GM12878 (cell line): ENCODE data around the gene ACBD7. TPM values are rescaled to one million over a fixed set of nuclear protein-coding genes. Genes with fewer than 3 reads are reported as not detected.

ENCODE experiments used
- ATAC-seq: fragments of 200-7000 bp; cut with Tn5 transposase; 3 replicates; pipeline ENCODE4 v1.9.1; 2020; ENCODE audit warnings: mild to moderate bottlenecking, moderate library complexity
- BruUV-seq: library from RNA; stranded (reverse); fragments of 400-500 nt; replicated peaks from 2 replicates; lab custom pipeline; 2021; lab: Mats Ljungman, UMichigan
- CTCF ChIA-PET: fragments of 300-600 bp; sonication (Branson Sonifier 250); formaldehyde crosslinking; extraction: SDS; loops from one replicate; lab custom pipeline; 2021; ENCODE audit warnings: inconsistent platforms; lab: Yijun Ruan, JAX
- POLR2A ChIA-PET: fragments of 350-600 bp; formaldehyde crosslinking; extraction: SDS; loops from one replicate; lab custom pipeline; 2021; ENCODE audit warnings: inconsistent platforms; lab: Charles Lee
- RAD21 ChIA-PET: fragments of 300-600 bp; sonication (Branson Sonifier 250); formaldehyde crosslinking; loops from one replicate; lab custom pipeline; 2023; ENCODE audit warnings: antibody characterized with exemption; ENCODE audit not compliant: unreplicated experiment; lab: Charles Lee
- SMC1A ChIA-PET: fragments of 300-600 bp; sonication (Branson Sonifier 250); formaldehyde crosslinking; loops from one replicate; lab custom pipeline; 2023; ENCODE audit not compliant: unreplicated experiment, uncharacterized antibody; lab: Charles Lee
- DNase-seq: peaks from one replicate; pipeline ENCODE4 v3.0.0-alpha.2; 2011; ENCODE audit warnings: low read depth, low spot score
- FAIRE-seq: peaks from 3 replicates; lab custom pipeline; 2011; peaks lifted over from hg19 to GRCh38; lab: Jason Lieb, UNC
- H2AFZ ChIP-seq: 2 replicates; pipeline ENCODE4 v1.6.0; 2011; ENCODE audit warnings: low read depth, low read length, control low read depth; ENCODE audit not compliant: control insufficient read depth
- H3K27ac ChIP-seq: 2 replicates; pipeline ENCODE4 v1.5.1; 2011; ENCODE audit warnings: control low read depth; ENCODE audit not compliant: control insufficient read depth, insufficient read depth
- H3K27me3 ChIP-seq, 2 experiments: replicated peaks in 1 of 2; 2 replicates each; pipeline versions ENCODE4 v1.6.0 to v1.6.1; 2011; ENCODE audit warnings: low read length in 1 of 2; ENCODE audit not compliant: control insufficient read depth in 2 of 2, insufficient read depth in 2 of 2
- H3K36me3 ChIP-seq, 2 experiments: 2 replicates each; pipeline ENCODE4 v1.5.1; 2011; ENCODE audit warnings: low read length in 1 of 2; ENCODE audit not compliant: control insufficient read depth in 2 of 2, insufficient read depth in 2 of 2
- H3K4me1 ChIP-seq: 2 replicates; pipeline ENCODE4 v1.6.1; 2011; ENCODE audit warnings: mild to moderate bottlenecking, low read length, moderate library complexity, mixed read lengths; ENCODE audit not compliant: control insufficient read depth, insufficient read depth
- H3K4me2 ChIP-seq: 2 replicates; pipeline ENCODE4 v1.6.0; 2011; ENCODE audit warnings: control low read depth; ENCODE audit not compliant: control insufficient read depth, insufficient read depth
- H3K4me3 ChIP-seq: fragments of 200-600 bp; sonication (generic); 2 replicates; pipeline ENCODE4 v1.5.1; 2016
- H3K79me2 ChIP-seq: 2 replicates; pipeline ENCODE4 v1.6.0; 2011; ENCODE audit warnings: low read length; ENCODE audit not compliant: control insufficient read depth, insufficient read depth
- H3K9ac ChIP-seq: 2 replicates; pipeline ENCODE4 v1.8.0; 2011; ENCODE audit warnings: low read length, control low read depth, mixed read lengths; ENCODE audit not compliant: control insufficient read depth, insufficient read depth
- H3K9me3 ChIP-seq: replicated peaks from 3 replicates; pipeline ENCODE4 v1.5.1; 2011; ENCODE audit warnings: mild to moderate bottlenecking, low read length; ENCODE audit not compliant: control insufficient read depth, insufficient read depth
- H4K20me1 ChIP-seq: 2 replicates; pipeline ENCODE4 v1.6.0; 2011; ENCODE audit not compliant: control insufficient read depth, insufficient read depth
- ATF7 ChIP-seq: fragments of 450-650 bp; IDR thresholded peaks from 2 replicates; pipeline ENCODE4 v1.6.1; 2016; ENCODE audit warnings: low read depth, mild to moderate bottlenecking
- BCL11A ChIP-seq: IDR thresholded peaks from 2 replicates; pipeline ENCODE4 v1.6.1; 2011; ENCODE audit warnings: low read depth, low read length
- CHD2 ChIP-seq: IDR thresholded peaks from 2 replicates; pipeline ENCODE4 v1.6.1; 2011; ENCODE audit warnings: low read depth, low read length, improper control_type of control experiment, borderline replicate concordance
- EGR1 ChIP-seq, 2 experiments: IDR thresholded peaks; 1 replicate in 1 of 2; 2 replicates in 1 of 2; pipeline ENCODE4 v1.6.1; 2011 to 2012; ENCODE audit warnings: low read depth in 2 of 2, low read length in 2 of 2, borderline replicate concordance in 1 of 2, mild to moderate bottlenecking in 1 of 2, moderate library complexity in 1 of 2
- SIN3A ChIP-seq: IDR thresholded peaks from 2 replicates; pipeline ENCODE4 v1.6.1; 2012; ENCODE audit warnings: low read depth, low read length, improper control_type of control experiment
- SP1 ChIP-seq: IDR thresholded peaks from one replicate; pipeline ENCODE4 v1.6.1; 2011; ENCODE audit warnings: low read depth, low read length
- SREBF1 ChIP-seq: IDR thresholded peaks from 2 replicates; pipeline ENCODE4 v1.6.1; 2012; ENCODE audit warnings: mild to moderate bottlenecking, low read length
- STAT1 ChIP-seq: fragments of 450-650 bp; conservative IDR thresholded peaks from 2 replicates; pipeline ENCODE4 v1.6.1; 2014; ENCODE audit warnings: antibody characterized with exemption, mild to moderate bottlenecking
- ZBED1 ChIP-seq: IDR thresholded peaks from 2 replicates; pipeline ENCODE4 v1.6.1; 2016; ENCODE audit warnings: borderline replicate concordance
- WGBS: methylation state at CpG from one replicate; pipeline ENCODE4 v1.1.6; 2016; ENCODE audit warnings: low lambda C conversion rate; ENCODE audit not compliant: insufficient replicate concordance, insufficient coverage; ENCODE audit errors: missing lambda C conversion rate; 5-methylcytosine and 5-hydroxymethylcytosine counted together
- in situ Hi-C: fragments of 300-500 bp; cut with MboI; formaldehyde crosslinking; loops from 9 replicates; pipeline ENCODE4 v1.14.3; 2018; ENCODE audit warnings: mixed read lengths
- intact Hi-C: fragments of 100-400 bp; cut with micrococcal nuclease; formaldehyde crosslinking; loops from one replicate; pipeline ENCODE4 v1.14.2; 2022; ENCODE audit not compliant: unreplicated experiment
- polyA plus RNA-seq, 11 experiments: library from polyadenylated mRNA; depleted of rRNA in 4 of 11; unstranded in 6 of 11; stranded (reverse) in 5 of 11; fragments of >200 nt; fragmentation: Nextera tagmentation in 4 of 11; fragmentation: Illumina TruSeq in 1 of 11; extraction: Ambion mirVana in 4 of 11; extraction: Trizol in 1 of 11; gene quantifications; 1 replicate in 1 of 11; 2 replicates in 10 of 11; pipeline versions ENCODE4 v1.2.1 to v1.2.3, GENCODE V29; 2011 to 2016; ENCODE audit warnings: inconsistent platforms in 2 of 11, missing spikeins in 2 of 11, low read depth in 1 of 11
- total RNA-seq, 4 experiments: library from RNA; depleted of rRNA in 3 of 4; stranded (reverse); fragments of >200 nt in 3 of 4; fragmentation: Illumina TruSeq in 1 of 4; extraction: Trizol in 1 of 4; gene quantifications; 2 replicates each; pipeline versions ENCODE4 v1.2.1 to v1.2.3, GENCODE V29; 2013 to 2021
- TF ChIP-seq, protein P1 (sequence below): fragments of 450-650 bp; IDR thresholded peaks from 2 replicates; pipeline ENCODE4 v1.6.1; 2017; ENCODE audit warnings: mild to moderate bottlenecking, moderate library complexity
- TF ChIP-seq, protein P2 (sequence below): fragments of 450-650 bp; formaldehyde crosslinking; IDR thresholded peaks from 2 replicates; pipeline ENCODE4 v1.4.0; 2020; ENCODE audit warnings: mild to moderate bottlenecking, moderate library complexity

ACBD7 gene
- total and polyA plus RNA-seq, 10 of the 15 experiments (the other 5 are each of a cell fraction or from before 2014, with no cell fraction given) = 0.04 to 0.74 (median 0.36) TPM

DNA sequence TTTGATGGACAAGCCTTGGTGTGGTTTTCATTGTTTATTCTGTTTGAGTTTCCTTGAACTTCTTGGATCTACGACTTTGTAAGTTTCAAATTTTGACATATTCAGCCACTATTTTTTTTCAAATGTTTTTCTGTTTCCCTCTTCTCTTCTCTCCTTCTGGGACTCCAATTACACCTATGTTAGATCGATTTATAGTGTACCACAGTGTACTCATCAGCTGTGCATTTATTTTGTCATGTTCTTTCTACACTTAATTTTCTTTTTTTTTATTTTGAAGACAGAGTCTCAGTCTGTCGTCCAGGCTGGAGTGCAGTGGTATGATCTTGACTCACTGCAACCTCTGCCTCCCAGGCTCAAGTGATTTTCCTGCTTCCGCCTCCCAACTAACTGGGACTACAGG lies 28.7 kb downstream of the ACBD7 start:
- ATAC-seq (no peak), FAIRE-seq (no peak), DNase-seq (no peak)
- RAD21 ChIA-PET = no interaction called here
- Histone ChIP-seq H3K9ac (no peak overlapping the region), H3K27me3 (no peaks in the 10 kb centered on the region; a peak in 1 of 4 replicates), H3K4me2 (no peak overlapping the region), H3K4me3 (no peak overlapping the region), H3K27ac (no peak overlapping the region), H3K9me3 (peaks cover 2% of the 10 kb centered on the region; the same call in 2 of the 3 replicates), H3K36me3 (no peaks in the 10 kb centered on the region), H3K79me2 (no peaks in the 10 kb centered on the region), H2AFZ (no peak overlapping the region), H3K4me1 (no peaks in the 10 kb centered on the region), H4K20me1 (no peaks in the 10 kb centered on the region)
- in situ Hi-C loops (no loop called here), intact Hi-C loops (no loop called here)
- CTCF ChIA-PET = no interaction called here
- SMC1A ChIA-PET = no interaction called here
- POLR2A ChIA-PET = no interaction called here
- WGBS = 14% methylated on average over 4 of the region's 4 CpGs
- BruUV-seq = no TSS peak
- TF ChIP-seq EGR1 (IDR thresholded peaks at IDR 0.05; ENCODE audit: borderline replicate concordance in 1 of 2, low read depth in 2 of 2, low read length in 2 of 2) = no peak

DNA sequence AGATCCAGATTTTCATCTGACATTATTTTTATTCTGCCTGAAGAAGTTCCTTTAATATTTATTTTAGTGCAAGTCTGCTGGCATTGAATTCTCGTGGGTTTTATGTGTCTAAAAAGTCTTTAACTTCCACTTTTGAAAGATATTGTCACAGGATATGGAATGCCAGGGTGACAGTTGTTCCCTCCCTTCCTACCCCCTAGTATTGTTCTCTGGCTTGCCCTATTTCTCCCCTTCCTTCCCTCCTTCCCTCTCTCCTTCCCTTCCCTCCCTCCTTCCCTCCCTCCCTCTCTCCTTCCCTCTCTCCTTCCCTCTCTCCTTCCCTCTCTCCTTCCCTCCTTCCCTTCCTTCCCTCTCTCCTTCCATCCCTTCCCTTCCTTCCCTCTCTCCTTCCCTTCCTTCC lies 29.9 kb downstream of the ACBD7 start:
- ChIA-PET SMC1A (no interaction called here), CTCF (no interaction called here), RAD21 (no interaction called here), POLR2A (no interaction called here)
- H3K4me2 ChIP-seq = no peak overlapping the region
- peaks cover 2% of the 10 kb centered on the region; the same call in 2 of the 3 replicates for H3K9me3 ChIP-seq
- H4K20me1 ChIP-seq = no peaks in the 10 kb centered on the region
- H3K36me3 ChIP-seq = no peaks in the 10 kb centered on the region
- no peak for ATAC-seq
- in situ Hi-C loops (no loop called here), intact Hi-C loops (no loop called here)
- no peak overlapping the region for H3K27ac ChIP-seq
- H3K27me3 ChIP-seq = no peaks in the 10 kb centered on the region
- no peaks in the 10 kb centered on the region for H3K79me2 ChIP-seq
- H3K4me1 ChIP-seq = no peaks in the 10 kb centered on the region
- H2AFZ ChIP-seq = no peak overlapping the region
- WGBS = 0% methylated on average over 1 of the region's 1 CpG
- no peak overlapping the region for H3K4me3 ChIP-seq
- no TSS peak for BruUV-seq
- no peak for FAIRE-seq
- no peak for DNase-seq
- no peak overlapping the region for H3K9ac ChIP-seq
- no peak for TF ChIP-seq SREBF1
- no peak for TF ChIP-seq ATF7
- no peak for TF ChIP-seq BCL11A
- no peak for TF ChIP-seq CHD2
- no peak for TF ChIP-seq SP1
- TF ChIP-seq, protein P1, sequence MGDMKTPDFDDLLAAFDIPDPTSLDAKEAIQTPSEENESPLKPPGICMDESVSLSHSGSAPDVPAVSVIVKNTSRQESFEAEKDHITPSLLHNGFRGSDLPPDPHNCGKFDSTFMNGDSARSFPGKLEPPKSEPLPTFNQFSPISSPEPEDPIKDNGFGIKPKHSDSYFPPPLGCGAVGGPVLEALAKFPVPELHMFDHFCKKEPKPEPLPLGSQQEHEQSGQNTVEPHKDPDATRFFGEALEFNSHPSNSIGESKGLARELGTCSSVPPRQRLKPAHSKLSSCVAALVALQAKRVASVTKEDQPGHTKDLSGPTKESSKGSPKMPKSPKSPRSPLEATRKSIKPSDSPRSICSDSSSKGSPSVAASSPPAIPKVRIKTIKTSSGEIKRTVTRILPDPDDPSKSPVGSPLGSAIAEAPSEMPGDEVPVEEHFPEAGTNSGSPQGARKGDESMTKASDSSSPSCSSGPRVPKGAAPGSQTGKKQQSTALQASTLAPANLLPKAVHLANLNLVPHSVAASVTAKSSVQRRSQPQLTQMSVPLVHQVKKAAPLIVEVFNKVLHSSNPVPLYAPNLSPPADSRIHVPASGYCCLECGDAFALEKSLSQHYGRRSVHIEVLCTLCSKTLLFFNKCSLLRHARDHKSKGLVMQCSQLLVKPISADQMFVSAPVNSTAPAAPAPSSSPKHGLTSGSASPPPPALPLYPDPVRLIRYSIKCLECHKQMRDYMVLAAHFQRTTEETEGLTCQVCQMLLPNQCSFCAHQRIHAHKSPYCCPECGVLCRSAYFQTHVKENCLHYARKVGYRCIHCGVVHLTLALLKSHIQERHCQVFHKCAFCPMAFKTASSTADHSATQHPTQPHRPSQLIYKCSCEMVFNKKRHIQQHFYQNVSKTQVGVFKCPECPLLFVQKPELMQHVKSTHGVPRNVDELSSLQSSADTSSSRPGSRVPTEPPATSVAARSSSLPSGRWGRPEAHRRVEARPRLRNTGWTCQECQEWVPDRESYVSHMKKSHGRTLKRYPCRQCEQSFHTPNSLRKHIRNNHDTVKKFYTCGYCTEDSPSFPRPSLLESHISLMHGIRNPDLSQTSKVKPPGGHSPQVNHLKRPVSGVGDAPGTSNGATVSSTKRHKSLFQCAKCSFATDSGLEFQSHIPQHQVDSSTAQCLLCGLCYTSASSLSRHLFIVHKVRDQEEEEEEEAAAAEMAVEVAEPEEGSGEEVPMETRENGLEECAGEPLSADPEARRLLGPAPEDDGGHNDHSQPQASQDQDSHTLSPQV = no peak
- TF ChIP-seq, protein P2, sequence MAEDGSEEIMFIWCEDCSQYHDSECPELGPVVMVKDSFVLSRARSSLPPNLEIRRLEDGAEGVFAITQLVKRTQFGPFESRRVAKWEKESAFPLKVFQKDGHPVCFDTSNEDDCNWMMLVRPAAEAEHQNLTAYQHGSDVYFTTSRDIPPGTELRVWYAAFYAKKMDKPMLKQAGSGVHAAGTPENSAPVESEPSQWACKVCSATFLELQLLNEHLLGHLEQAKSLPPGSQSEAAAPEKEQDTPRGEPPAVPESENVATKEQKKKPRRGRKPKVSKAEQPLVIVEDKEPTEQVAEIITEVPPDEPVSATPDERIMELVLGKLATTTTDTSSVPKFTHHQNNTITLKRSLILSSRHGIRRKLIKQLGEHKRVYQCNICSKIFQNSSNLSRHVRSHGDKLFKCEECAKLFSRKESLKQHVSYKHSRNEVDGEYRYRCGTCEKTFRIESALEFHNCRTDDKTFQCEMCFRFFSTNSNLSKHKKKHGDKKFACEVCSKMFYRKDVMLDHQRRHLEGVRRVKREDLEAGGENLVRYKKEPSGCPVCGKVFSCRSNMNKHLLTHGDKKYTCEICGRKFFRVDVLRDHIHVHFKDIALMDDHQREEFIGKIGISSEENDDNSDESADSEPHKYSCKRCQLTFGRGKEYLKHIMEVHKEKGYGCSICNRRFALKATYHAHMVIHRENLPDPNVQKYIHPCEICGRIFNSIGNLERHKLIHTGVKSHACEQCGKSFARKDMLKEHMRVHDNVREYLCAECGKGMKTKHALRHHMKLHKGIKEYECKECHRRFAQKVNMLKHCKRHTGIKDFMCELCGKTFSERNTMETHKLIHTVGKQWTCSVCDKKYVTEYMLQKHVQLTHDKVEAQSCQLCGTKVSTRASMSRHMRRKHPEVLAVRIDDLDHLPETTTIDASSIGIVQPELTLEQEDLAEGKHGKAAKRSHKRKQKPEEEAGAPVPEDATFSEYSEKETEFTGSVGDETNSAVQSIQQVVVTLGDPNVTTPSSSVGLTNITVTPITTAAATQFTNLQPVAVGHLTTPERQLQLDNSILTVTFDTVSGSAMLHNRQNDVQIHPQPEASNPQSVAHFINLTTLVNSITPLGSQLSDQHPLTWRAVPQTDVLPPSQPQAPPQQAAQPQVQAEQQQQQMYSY (CRISPR knock-in tag) = no peak
- no peak for TF ChIP-seq EGR1 (IDR thresholded peaks at IDR 0.05; ENCODE audit: borderline replicate concordance in 1 of 2, low read depth in 2 of 2, low read length in 2 of 2)
- no peak for TF ChIP-seq ZBED1
- no peak for TF ChIP-seq STAT1
- TF ChIP-seq SIN3A = no peak
